PC-9 (cell line): Measurements from ENCODE around the gene ANKRD13A. TPM values are rescaled to one million over a fixed set of nuclear protein-coding genes. Genes with fewer than 3 reads are reported as not detected.

Experiments
- BruUV-seq: library from RNA; stranded (reverse); fragments of 400-500 nt; replicated peaks from 2 replicates; lab custom pipeline; 2021; lab: Mats Ljungman, UMichigan
- CTCF ChIA-PET: fragments of 300-600 bp; sonication (Branson Sonifier 250); formaldehyde crosslinking; loops from one replicate; lab custom pipeline; 2022; ENCODE audit warnings: antibody characterized with exemption; lab: Charles Lee
- POLR2A ChIA-PET: fragments of 300-600 bp; sonication (Branson Sonifier 250); formaldehyde crosslinking; loops from one replicate; lab custom pipeline; 2022; ENCODE audit warnings: antibody characterized with exemption; ENCODE audit not compliant: unreplicated experiment; lab: Charles Lee
- DNase-seq, 2 experiments: peaks; one replicate each; pipeline versions ENCODE4 v3.0.0 to v3.0.0-alpha.2; 2015 to 2022; ENCODE audit warnings: mixed read lengths in 1 of 2
- H2AFZ ChIP-seq: fragments of 200-600 bp; sonication (generic); 2 replicates; pipeline ENCODE4 v1.8.1; 2017; ENCODE audit warnings: antibody characterized with exemption
- H3F3A ChIP-seq: fragments of 200-600 bp; sonication (generic); 2 replicates; pipeline ENCODE4 v1.8.1; 2017; ENCODE audit warnings: antibody characterized with exemption, mild to moderate bottlenecking, low read depth; ENCODE audit not compliant: insufficient read depth
- H3K27ac ChIP-seq: fragments of 200-600 bp; sonication (generic); 2 replicates; pipeline ENCODE4 v1.6.1; 2016; ENCODE audit warnings: mixed run types
- H3K27me3 ChIP-seq: fragments of 200-600 bp; sonication (generic); 2 replicates; pipeline ENCODE4 v1.6.1; 2016; ENCODE audit warnings: low read depth, mixed run types; ENCODE audit not compliant: insufficient read depth
- H3K36me3 ChIP-seq: fragments of 200-600 bp; sonication (generic); 2 replicates; pipeline ENCODE4 v1.6.1; 2016; ENCODE audit warnings: low read depth, mixed run types
- H3K4me1 ChIP-seq: fragments of 200-600 bp; sonication (generic); replicated peaks from 2 replicates; pipeline ENCODE4 v1.6.1; 2016; ENCODE audit warnings: mixed run types; ENCODE audit not compliant: insufficient read depth
- H3K4me2 ChIP-seq: fragments of 200-600 bp; sonication (generic); 2 replicates; pipeline ENCODE4 v1.6.1; 2017; ENCODE audit warnings: mixed run types
- H3K4me3 ChIP-seq: fragments of 200-600 bp; sonication (generic); 2 replicates; pipeline ENCODE4 v1.6.1; 2016; ENCODE audit warnings: mixed run types
- H3K79me2 ChIP-seq: fragments of 200-600 bp; sonication (generic); 2 replicates; pipeline ENCODE4 v1.6.1; 2017; ENCODE audit warnings: low read depth, mixed run types
- H3K9me2 ChIP-seq: fragments of 200-600 bp; sonication (generic); 2 replicates; pipeline ENCODE4 v1.8.1; 2017; ENCODE audit warnings: mild to moderate bottlenecking; ENCODE audit not compliant: insufficient read depth
- H3K9me3 ChIP-seq: fragments of 200-600 bp; sonication (generic); 2 replicates; pipeline ENCODE4 v1.8.1; 2016; ENCODE audit warnings: low read depth; ENCODE audit not compliant: insufficient read depth
- H4K20me1 ChIP-seq: fragments of 200-600 bp; sonication (generic); 2 replicates; pipeline ENCODE4 v1.8.1; 2017; ENCODE audit not compliant: insufficient read depth
- CTCF ChIP-seq: fragments of 200-600 bp; sonication (generic); conservative IDR thresholded peaks from 2 replicates; pipeline ENCODE4 v1.6.1; 2017; ENCODE audit warnings: mixed run types, antibody characterized with exemption, mild to moderate bottlenecking, moderate library complexity
- EZH2 ChIP-seq: fragments of 200-600 bp; sonication (generic); IDR thresholded peaks from 2 replicates; pipeline ENCODE4 v1.8.0; 2017; ENCODE audit warnings: antibody characterized with exemption, low read depth
- intact Hi-C: fragments of 100-400 bp; cut with micrococcal nuclease; formaldehyde crosslinking; loops from one replicate; pipeline ENCODE4 v1.10.0; 2022; ENCODE audit not compliant: unreplicated experiment
- total RNA-seq: library from RNA; stranded (reverse); gene quantifications from 2 replicates; pipeline ENCODE4 v1.2.3, GENCODE V29; 2021

Gene ANKRD13A
- total RNA-seq, 1 experiment from 2014 or later = 66.9 TPM

GRCh38 chr12:110035534-110036104 lies 36.4 kb downstream of the ANKRD13A start:
- no peak for DNase-seq
- no TSS peak for BruUV-seq
- Histone ChIP-seq H3K4me3 (no peak overlapping the region), H3K27me3 (no peaks in the 10 kb centered on the region), H4K20me1 (no peaks in the 10 kb centered on the region), H3K79me2 (peaks cover 14% of the 10 kb centered on the region; the same call in 1 of the 2 replicates), H3K4me2 (no peak overlapping the region), H3K4me1 (peaks cover 26% of the 10 kb centered on the region), H3F3A (peaks cover 34% of the 10 kb centered on the region), H3K9me2 (no peaks in the 10 kb centered on the region), H3K27ac (no peak overlapping the region), H3K36me3 (peaks cover 9% of the 10 kb centered on the region), H3K9me3 (no peaks in the 10 kb centered on the region), H2AFZ (no peak overlapping the region)
- intact Hi-C loops = loop anchor here (5.0 kb wide), 2 partner anchors 67 to 83 kb away; no protein-coding TSS in a partner anchor
- POLR2A ChIA-PET = no interaction called here
- CTCF ChIA-PET = no interaction called here
- TF ChIP-seq CTCF (no peak), EZH2 (no peak)

- BruUV-seq = no TSS peak
- H3K36me3 ChIP-seq = 0 out of 2 replicates have a peak, but pooled peaks cover 3% of the 10 kb centered on the region
- no peaks in the 10 kb centered on the region for H3K9me3 ChIP-seq
- H3K27me3 ChIP-seq = no peaks in the 10 kb centered on the region
- no peak overlapping the region for H3K4me2 ChIP-seq
- TF ChIP-seq EZH2 = no peak
- TF ChIP-seq CTCF = no peak
- no peak overlapping the region for H3K4me3 ChIP-seq
- peaks cover 44% of the 10 kb centered on the region for H3F3A ChIP-seq
- H3K4me1 ChIP-seq = peaks cover 35% of the 10 kb centered on the region
- CTCF ChIA-PET = interaction anchor here (0.5 kb wide), 1 partner anchor 394 kb away, joined by 4 read pairs; no protein-coding TSS in a partner anchor
- H2AFZ ChIP-seq = no peak overlapping the region
- H4K20me1 ChIP-seq = no peaks in the 10 kb centered on the region
- H3K9me2 ChIP-seq = no peaks in the 10 kb centered on the region
- intact Hi-C loops = loop anchor here (5.0 kb wide), 2 partner anchors 65 to 85 kb away; no protein-coding TSS in a partner anchor
- no peak for DNase-seq
- peaks cover 26% of the 10 kb centered on the region; the same call in 1 of the 2 replicates for H3K79me2 ChIP-seq
- POLR2A ChIA-PET = no interaction called here
- H3K27ac ChIP-seq = no peak overlapping the region
These were observed 38.1 kb downstream of the ANKRD13A start for GRCh38 chr12:110037315-110037714.

- Histone ChIP-seq H3F3A (peaks cover 48% of the 10 kb centered on the region), H3K9me3 (no peaks in the 10 kb centered on the region), H3K9me2 (no peaks in the 10 kb centered on the region), H3K79me2 (peaks cover 34% of the 10 kb centered on the region; the same call in 1 of the 2 replicates), H3K27me3 (no peaks in the 10 kb centered on the region), H3K4me1 (peaks cover 35% of the 10 kb centered on the region), H3K36me3 (no peaks in the 10 kb centered on the region), H2AFZ (no peak overlapping the region), H3K27ac (peak overlapping the region; percentile 95), H3K4me3 (peak overlapping the region; percentile 32; the same call in 1 of the 2 replicates), H3K4me2 (peak overlapping the region; percentile 75), H4K20me1 (no peaks in the 10 kb centered on the region; the same call in 1 of the 2 replicates)
- no peak for DNase-seq
- CTCF ChIA-PET = no interaction called here
- POLR2A ChIA-PET = no interaction called here
- TF ChIP-seq EZH2 (no peak), CTCF (no peak)
- intact Hi-C loops = loop anchor here (1.0 to 5.0 kb wide), 3 partner anchors 39 to 86 kb away; partner anchors contain the start of gene ANKRD13A
- BruUV-seq = no TSS peak
These were observed 39.5 kb downstream of the ANKRD13A start for GRCh38 chr12:110038741-110039084.
